ENCODE measurements around the gene SMARCD2.

DNA sequence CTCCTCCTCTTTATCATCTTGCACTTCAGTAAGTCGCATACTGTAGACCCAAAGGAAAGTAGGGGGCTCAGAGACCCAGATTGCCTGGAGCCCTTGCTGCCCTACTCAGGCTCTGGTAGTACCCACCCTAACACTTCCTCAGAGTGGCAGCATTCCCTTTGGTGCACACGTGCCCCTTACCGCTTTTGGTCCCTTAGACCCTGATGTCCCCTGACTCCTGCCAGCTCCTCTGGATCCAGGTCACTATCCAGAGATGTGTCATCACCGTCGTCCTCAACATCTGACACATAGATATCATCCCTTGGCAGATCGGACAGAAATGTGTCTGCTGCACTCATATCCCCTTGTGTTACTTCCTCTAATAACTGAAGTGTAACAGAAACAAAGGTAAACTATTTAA lies 20.7 kb downstream of the SMARCD2 start:
- TF ChIP-seq POLR2A (IDR thresholded peaks at IDR 0.05; ENCODE audit: low read depth, low read length), result no peak
- TF ChIP-seq POLR2AphosphoS5 (IDR thresholded peaks at IDR 0.05; ENCODE audit: low read depth, low read length), result peak; percentile 12; the same call in 1 of the 2 replicates
- no peak for TF ChIP-seq TAF1 (IDR thresholded peaks at IDR 0.05; ENCODE audit: borderline replicate concordance, low read depth, low read length)

All from GM12892 (cell line).